Breast epithelium (tissue), 3 donors: ENCODE measurements around the gene LOXL3.

Experiments
- POLR2A ChIP-seq: fragments of 450-650 bp; IDR thresholded peaks from one replicate; pipeline ENCODE4 v1.6.1; 2016; ENCODE audit warnings: antibody characterized with exemption, mild to moderate bottlenecking, moderate library complexity
- TF ChIP-seq, protein P1 (sequence below), 3 donors: fragments of 450-650 bp; IDR thresholded peaks; one replicate each; pipeline ENCODE4 v1.5.1; 2016 to 2017; ENCODE audit warnings: antibody characterized with exemption in 3 of 3, mild to moderate bottlenecking in 3 of 3, moderate library complexity in 3 of 3

DNA sequence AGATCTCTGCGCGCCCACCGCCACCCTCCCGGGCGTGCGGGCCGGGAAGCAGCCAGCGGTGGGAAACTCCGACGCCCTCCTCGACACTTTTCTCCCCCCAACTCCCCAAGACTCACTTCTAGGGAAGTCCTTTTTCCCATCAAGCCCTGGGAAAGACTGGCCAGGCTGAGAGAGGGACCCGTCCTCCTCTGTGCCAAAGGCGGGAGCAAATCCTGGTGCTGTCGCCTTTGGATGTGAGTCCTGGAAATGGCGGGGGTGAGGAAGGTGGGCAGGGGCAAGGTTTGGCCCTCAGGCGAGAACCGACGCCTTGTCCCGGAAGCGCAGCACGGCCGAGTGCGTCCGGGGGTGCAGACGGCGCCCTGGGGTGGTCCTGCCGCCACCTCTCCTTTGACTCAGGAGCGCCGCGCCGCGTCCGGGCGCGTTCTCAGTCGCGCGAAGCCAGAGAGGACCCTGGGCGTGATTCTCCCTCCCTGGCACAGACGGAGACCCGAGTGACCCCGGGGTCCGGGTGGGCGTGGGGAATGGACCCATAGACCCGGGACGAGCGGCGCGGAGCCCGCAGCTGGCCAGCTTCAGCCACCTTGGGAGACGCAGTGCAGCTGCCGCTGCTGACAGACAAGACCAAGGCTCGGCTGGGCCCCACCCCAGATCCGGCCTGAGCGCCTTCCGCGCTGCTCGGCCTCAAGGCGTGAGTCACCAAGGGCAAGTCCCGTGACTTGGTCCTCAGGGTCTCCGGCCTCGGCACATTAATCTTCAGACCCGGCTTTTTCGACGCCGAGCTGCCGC lies 50.8 kb downstream of the LOXL3 start:
- TF ChIP-seq, protein P1, sequence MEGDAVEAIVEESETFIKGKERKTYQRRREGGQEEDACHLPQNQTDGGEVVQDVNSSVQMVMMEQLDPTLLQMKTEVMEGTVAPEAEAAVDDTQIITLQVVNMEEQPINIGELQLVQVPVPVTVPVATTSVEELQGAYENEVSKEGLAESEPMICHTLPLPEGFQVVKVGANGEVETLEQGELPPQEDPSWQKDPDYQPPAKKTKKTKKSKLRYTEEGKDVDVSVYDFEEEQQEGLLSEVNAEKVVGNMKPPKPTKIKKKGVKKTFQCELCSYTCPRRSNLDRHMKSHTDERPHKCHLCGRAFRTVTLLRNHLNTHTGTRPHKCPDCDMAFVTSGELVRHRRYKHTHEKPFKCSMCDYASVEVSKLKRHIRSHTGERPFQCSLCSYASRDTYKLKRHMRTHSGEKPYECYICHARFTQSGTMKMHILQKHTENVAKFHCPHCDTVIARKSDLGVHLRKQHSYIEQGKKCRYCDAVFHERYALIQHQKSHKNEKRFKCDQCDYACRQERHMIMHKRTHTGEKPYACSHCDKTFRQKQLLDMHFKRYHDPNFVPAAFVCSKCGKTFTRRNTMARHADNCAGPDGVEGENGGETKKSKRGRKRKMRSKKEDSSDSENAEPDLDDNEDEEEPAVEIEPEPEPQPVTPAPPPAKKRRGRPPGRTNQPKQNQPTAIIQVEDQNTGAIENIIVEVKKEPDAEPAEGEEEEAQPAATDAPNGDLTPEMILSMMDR (IDR thresholded peaks at IDR 0.05), result no peak
- TF ChIP-seq POLR2A, result no peak
